ENCODE data around the gene RBMS3.
"Not testable (repeated sequence)": the region's sequence is repeated elsewhere in the genome, so short reads cannot be mapped to it uniquely, and the experiment has no call there.

RBMS3 gene

GRCh38 chr3:29484633-29485032 lies 203.8 kb downstream of the RBMS3 start:
- no peak for DNase-seq (ENCODE audit: low read depth)

- DNase-seq (ENCODE audit: low read depth), result peak; percentile 45
These were observed 205.2 kb downstream of the RBMS3 start for GRCh38 chr3:29486096-29486495.

GRCh38 chr3:29486917-29487316 lies 206.0 kb downstream of the RBMS3 start:
- DNase-seq (ENCODE audit: low read depth), result no peak

GRCh38 chr3:29488922-29489321 lies 208.1 kb downstream of the RBMS3 start:
- no peak for DNase-seq (ENCODE audit: low read depth)

- no peak for DNase-seq (ENCODE audit: low read depth)
These were observed 212.2 kb downstream of the RBMS3 start for GRCh38 chr3:29493109-29493508.

GRCh38 chr3:29494305-29495036 lies 213.6 kb downstream of the RBMS3 start:
- DNase-seq (ENCODE audit: low read depth), result no peak

GRCh38 chr3:29497282-29497681 lies 216.4 kb downstream of the RBMS3 start:
- DNase-seq (ENCODE audit: low read depth), result no peak

GRCh38 chr3:29502771-29503170 lies 221.9 kb downstream of the RBMS3 start:
- DNase-seq (ENCODE audit: low read depth), result no peak

GRCh38 chr3:29503314-29503713 lies 222.4 kb downstream of the RBMS3 start:
- DNase-seq (ENCODE audit: low read depth), result no peak

GRCh38 chr3:29503958-29504357 lies 223.1 kb downstream of the RBMS3 start:
- no peak for DNase-seq (ENCODE audit: low read depth)

GRCh38 chr3:29506502-29506901 lies 225.6 kb downstream of the RBMS3 start:
- no peak for DNase-seq (ENCODE audit: low read depth)

- no peak for DNase-seq (ENCODE audit: low read depth)
These were observed 230.8 kb downstream of the RBMS3 start for GRCh38 chr3:29511701-29512100.

GRCh38 chr3:29512641-29513040 lies 231.8 kb downstream of the RBMS3 start:
- DNase-seq (ENCODE audit: low read depth), result no peak

GRCh38 chr3:29513236-29513635 lies 232.4 kb downstream of the RBMS3 start:
- DNase-seq (ENCODE audit: low read depth), result no peak

GRCh38 chr3:29514170-29514569 lies 233.3 kb downstream of the RBMS3 start:
- DNase-seq (ENCODE audit: low read depth), result no peak

- DNase-seq (ENCODE audit: low read depth), result no peak
These were observed 234.0 kb downstream of the RBMS3 start for GRCh38 chr3:29514912-29515311.

GRCh38 chr3:29515451-29515850 lies 234.6 kb downstream of the RBMS3 start:
- peak; percentile 37 for DNase-seq (ENCODE audit: low read depth)

- no peak for DNase-seq (ENCODE audit: low read depth)
These were observed 235.3 kb downstream of the RBMS3 start for GRCh38 chr3:29516164-29516563.

GRCh38 chr3:29520764-29521163 lies 239.9 kb downstream of the RBMS3 start:
- no peak for DNase-seq (ENCODE audit: low read depth)

GRCh38 chr3:29521293-29521692 lies 240.4 kb downstream of the RBMS3 start:
- DNase-seq (ENCODE audit: low read depth), result no peak

GRCh38 chr3:29521751-29522150 lies 240.9 kb downstream of the RBMS3 start:
- DNase-seq (ENCODE audit: low read depth), result no peak

- DNase-seq (ENCODE audit: low read depth), result not testable (repeated sequence)
These were observed 243.6 kb downstream of the RBMS3 start for GRCh38 chr3:29524433-29524832.

GRCh38 chr3:29525254-29525881 lies 244.5 kb downstream of the RBMS3 start:
- DNase-seq (ENCODE audit: low read depth), result no peak

GRCh38 chr3:29527246-29527645 lies 246.4 kb downstream of the RBMS3 start:
- no peak for DNase-seq (ENCODE audit: low read depth)
